HG02943 (cell line): ENCODE measurements around the gene MAGI3.
"Not testable (repeated sequence)": the region's sequence is repeated elsewhere in the genome, so short reads cannot be mapped to it uniquely, and the experiment has no call there.

Source experiments
- ATAC-seq: cut with Tn5 transposase; IDR thresholded peaks from one replicate; pipeline ENCODE4 v1.9.1; 2021; ENCODE audit warnings: mild to moderate bottlenecking, low read depth, moderate library complexity; ENCODE audit not compliant: unreplicated experiment

The MAGI3 gene

GRCh38 chr1:113438505-113439276 is 48.4 kb downstream of the MAGI3 start:
- no peak for ATAC-seq

- ATAC-seq = no peak
Measured at GRCh38 chr1:113439277-113439670, 49.0 kb downstream of the MAGI3 start.

DNA sequence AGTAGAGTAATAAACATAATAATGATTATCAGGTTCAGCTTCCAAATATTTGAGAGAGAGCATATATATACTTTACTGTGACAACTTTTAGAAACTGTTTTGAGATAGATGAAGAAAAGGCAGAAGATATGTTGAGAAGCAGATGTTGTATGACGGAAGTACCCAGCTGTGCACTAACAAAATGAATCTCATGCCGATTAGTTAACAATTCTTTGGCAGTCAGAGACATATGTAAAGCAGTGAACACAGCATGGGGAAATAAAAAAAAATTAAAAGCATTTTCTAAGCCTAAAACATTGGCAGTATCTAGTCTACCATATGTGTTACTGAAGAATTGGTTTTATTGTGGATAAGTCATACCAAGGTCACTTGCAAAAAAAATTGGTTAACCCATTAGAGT is 51.8 kb downstream of the MAGI3 start:
- ATAC-seq = no peak

GRCh38 chr1:113444857-113445256 is 54.5 kb downstream of the MAGI3 start:
- ATAC-seq = no peak

- no peak for ATAC-seq
Measured at GRCh38 chr1:113451710-113452109, 61.4 kb downstream of the MAGI3 start.

DNA sequence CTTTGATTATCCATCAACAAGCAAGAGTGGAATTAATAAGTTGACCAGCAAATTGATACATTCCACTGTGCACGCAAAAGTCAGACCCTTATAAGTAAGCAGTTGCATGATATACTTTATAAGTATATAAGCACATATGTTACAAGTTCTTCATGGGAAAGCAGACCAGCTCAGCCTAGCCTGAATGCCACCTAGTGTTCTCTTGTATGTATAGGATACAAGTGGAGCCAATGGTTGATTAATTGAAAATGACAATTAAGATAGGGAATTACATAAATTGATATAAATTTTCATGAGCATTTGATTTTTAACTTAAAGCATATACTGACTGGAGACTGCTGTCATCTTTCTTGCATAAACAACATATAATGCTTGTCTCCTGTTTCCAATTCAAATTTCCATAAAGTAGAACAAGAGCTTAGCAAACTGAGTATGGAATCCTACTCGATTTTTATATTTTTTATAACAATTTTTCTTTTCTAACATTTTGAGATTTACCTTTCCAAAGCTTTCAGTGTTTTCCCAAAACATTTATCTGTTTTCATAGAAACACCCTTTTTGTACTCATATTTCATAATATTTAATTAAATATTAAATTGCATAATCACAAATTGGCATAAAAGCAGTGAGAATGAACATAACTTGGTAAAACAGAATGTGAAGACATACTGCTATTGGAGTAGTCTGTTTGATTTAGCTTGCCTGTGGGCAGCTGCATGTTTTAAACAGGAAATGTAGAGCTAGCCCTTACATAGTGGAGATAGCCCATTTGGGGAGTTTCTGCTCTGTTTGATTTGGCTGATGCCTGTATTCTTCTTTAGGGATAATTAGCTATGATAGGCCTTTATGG is 62.8 kb downstream of the MAGI3 start:
- no peak for ATAC-seq

- ATAC-seq = no peak
Measured at GRCh38 chr1:113453771-113454083, 63.4 kb downstream of the MAGI3 start.

- ATAC-seq = no peak
Measured at GRCh38 chr1:113455374-113455773, 65.1 kb downstream of the MAGI3 start.

DNA sequence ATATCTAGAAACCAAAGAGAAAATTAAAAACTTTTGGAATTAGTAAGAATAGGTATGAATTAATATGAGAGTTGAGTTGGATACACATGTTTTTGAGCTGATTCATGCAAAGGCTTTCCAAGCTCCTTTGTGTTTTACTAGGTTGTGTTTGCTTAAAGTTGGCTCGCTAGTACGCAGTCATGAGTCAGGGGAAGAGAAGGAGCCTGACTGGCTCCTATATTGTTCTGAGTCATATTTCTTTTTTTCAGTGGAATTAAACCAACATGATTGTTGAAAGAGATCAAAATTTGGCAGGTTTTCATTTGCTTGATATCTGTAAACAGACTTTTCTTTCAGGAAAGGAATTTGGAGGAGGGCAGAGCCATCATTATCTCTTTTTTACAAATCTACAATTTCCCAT is 66.7 kb downstream of the MAGI3 start:
- no peak for ATAC-seq

DNA sequence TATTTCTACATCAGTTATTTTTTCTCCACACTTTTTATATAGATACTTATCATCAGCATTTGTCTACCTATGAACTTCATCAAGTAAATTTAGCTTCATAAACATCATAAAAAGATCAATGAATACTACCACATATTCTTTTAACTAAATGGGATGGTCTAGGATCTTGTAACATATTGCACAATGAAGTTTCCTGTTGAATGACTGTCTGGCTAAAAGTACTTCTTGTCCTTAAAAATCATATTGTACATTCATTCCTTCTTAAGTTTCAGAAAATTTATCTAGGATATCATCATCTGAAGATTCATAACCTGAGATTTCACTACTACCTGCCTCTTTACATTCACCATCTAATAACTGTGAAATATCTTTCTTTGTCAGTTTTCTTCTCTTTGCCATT is 69.0 kb downstream of the MAGI3 start:
- ATAC-seq = no peak

DNA sequence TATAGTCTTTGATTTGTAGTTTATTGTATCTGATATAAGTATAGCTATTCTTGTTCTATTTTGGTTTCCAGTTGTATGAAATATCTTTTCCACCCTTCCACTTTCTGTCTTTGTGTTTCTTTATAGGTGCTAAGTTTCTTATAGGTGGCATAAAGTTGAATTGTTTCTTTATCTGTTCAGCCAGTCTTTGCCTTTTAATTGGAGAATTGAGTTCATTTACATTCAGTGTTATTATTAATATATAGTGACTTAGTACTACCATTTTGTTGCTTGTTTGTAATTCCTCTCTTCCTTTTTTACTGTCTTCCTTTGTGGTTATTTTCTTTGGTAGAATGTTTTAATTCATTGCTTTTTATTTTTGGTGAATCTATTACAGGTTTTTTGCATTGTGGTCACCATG is 77.7 kb downstream of the MAGI3 start:
- no peak for ATAC-seq

DNA sequence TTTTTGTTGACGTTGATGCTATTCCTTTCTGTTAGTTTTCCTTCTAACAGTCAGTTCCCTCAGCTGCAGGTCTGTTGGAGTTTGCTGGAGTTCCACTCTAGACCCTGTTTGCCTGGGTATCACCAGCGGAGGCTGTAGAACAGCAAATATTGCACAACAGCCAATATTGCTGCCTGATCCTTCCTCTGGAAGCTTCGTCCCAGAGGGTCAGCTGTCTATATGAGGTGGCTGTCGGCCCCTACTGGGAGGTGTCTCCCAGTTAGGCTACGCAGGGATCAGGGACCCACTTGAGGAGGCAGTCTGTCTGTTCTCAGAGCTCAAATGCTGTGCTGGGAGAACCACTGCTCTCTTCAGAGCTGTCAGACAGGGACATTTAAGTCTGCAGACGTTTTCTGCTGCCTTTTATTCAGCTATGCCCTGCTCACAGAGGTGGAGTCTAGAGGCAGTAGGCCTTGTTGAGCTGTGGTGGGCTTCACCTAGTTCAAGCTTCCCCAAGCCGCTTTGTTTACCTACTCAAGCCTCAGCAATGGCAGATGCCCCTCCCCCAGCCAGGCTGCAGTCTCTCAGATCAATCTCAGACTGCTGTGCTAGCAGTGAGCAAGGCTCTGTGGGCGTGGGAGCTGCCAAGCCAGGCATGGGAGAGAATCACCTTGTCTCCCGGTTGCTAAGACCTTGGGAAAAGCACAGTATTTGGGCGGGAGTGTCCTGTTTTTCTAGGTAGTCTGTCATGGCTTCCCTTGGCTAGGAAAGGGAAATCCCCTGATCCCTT is 88.3 kb downstream of the MAGI3 start:
- ATAC-seq = not testable (repeated sequence)

GRCh38 chr1:113479713-113480676 is 89.7 kb downstream of the MAGI3 start:
- ATAC-seq = no peak

DNA sequence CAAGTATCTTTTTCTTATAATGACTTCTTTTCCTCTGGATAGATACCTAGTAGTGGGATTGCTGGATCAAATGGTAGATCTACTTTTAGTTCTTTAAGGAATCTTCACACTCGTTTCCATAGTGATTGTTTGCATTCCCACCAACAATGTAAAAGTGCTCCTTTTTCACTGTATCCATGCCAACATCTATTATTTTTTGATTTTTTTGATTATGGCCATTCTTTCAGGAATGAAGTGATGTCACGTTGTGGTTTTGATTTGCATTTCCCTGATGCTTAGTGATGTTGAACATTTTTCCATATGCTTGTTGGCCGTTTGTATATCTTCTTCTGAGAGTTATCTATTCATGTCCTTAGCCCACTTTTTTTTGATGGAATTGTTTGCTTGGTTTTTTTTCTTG is 94.8 kb downstream of the MAGI3 start:
- ATAC-seq = not testable (repeated sequence)

DNA sequence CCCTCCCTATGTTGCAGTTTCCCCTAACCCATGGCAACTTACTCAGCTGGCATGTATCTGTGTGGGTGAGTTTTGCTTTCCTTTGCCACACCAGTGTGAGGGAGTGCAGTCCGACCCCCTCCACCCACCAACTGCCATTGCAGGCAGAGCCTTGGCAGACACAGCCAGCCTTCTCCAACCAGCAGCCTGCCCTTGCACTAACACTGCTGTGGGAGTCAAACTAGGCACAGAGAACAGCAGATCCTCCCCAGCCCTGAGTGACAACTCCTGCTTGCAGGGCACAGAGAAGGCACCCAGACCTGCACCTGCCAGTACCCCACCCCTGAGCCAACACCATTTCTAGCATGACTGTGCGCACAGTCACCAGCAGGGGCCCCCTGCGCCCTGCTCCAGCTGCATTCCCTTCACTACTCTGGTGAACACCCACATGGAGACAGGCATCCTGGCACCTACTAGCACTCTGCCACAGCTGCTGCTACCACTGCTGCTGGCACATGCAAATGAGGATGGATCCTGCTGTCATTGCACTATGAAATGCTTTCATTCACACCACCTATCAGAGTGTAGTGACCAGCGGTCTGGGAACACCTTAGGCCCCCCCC is 98.4 kb downstream of the MAGI3 start:
- ATAC-seq = no peak

- ATAC-seq = no peak
Measured at GRCh38 chr1:113490384-113490783, 100.1 kb downstream of the MAGI3 start.

DNA sequence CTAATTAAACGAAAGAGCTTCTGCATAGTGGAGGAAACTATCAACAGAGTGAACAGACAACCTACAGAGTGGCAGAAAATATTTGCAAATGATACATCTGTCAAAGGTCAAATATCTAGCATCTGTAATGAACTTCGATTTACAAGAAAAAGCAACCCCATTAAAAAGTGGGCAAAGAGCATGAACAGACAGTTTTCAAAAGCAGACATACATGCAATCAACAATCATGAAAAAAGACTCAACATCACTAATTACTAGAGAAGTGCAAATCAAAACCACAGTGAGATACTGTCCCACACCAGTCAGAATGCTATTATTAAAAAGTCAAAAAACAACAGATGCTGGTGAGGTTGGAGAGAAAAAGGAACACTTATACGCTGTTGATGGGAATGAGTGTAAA is 103.2 kb downstream of the MAGI3 start:
- no peak for ATAC-seq

DNA sequence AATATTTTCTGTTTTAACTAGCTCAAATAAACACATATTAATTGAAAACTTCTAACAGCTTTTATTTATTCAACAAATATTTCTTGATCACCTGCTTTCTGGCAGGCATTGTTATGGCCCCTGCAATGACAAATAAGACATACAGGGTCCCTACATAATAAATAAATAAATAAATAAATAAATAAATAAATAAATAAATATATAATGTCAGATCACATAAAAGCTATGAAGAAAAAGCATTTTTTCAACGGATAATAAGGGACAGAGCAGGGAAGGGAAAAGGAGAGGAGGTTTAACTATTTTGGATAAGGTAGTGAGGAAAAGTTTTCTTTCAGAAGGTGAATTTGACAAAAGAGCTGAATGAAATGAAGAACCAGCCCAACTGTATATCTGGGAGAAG is 115.0 kb downstream of the MAGI3 start:
- no peak for ATAC-seq

- no peak for ATAC-seq
Measured at GRCh38 chr1:113507552-113508214, 117.4 kb downstream of the MAGI3 start.
